Fibroblast of lung (primary cell): ENCODE measurements around the gene PRRX2. TPM values are rescaled to one million over a fixed set of nuclear protein-coding genes. Genes with fewer than 3 reads are reported as not detected.
A peak's percentile ranks its signal among the peaks of the same experiment; 100 is the strongest.

Source experiments
- DNase-seq, 2 donors: peaks; one replicate each; pipeline versions ENCODE4 v3.0.0 to v3.0.0-alpha.2; 2010; ENCODE audit warnings: low read depth in 2 of 2
- H2AFZ ChIP-seq: 2 replicates; pipeline ENCODE4 v1.5.1; 2012; ENCODE audit warnings: low read length, control low read depth, inconsistent platforms
- H3K27ac ChIP-seq: 2 replicates; pipeline ENCODE4 v1.5.1; 2011; ENCODE audit warnings: low read length, control low read depth; ENCODE audit not compliant: insufficient read depth
- H3K27me3 ChIP-seq: 2 replicates; pipeline ENCODE4 v1.5.1; 2011; ENCODE audit warnings: mild to moderate bottlenecking, low read length; ENCODE audit not compliant: control insufficient read depth, insufficient read depth
- H3K36me3 ChIP-seq: 2 replicates; pipeline ENCODE4 v1.5.1; 2011; ENCODE audit warnings: low read length; ENCODE audit not compliant: control insufficient read depth, insufficient read depth
- H3K4me1 ChIP-seq: 2 replicates; pipeline ENCODE4 v1.5.1; 2011; ENCODE audit warnings: low read length; ENCODE audit not compliant: control insufficient read depth, insufficient read depth; ENCODE audit errors: extremely low read depth
- H3K4me2 ChIP-seq: 2 replicates; pipeline ENCODE4 v1.5.1; 2011; ENCODE audit warnings: low read length, control low read depth; ENCODE audit not compliant: insufficient read depth; ENCODE audit errors: extremely low read depth
- H3K4me3 ChIP-seq, 4 experiments: fragments of 200-600 bp in 1 of 4; sonication (generic) in 1 of 4; replicated peaks in 1 of 4; 2 replicates each; pipeline ENCODE4 v1.5.1; 2011 to 2016; ENCODE audit warnings: low read length in 4 of 4, low read depth in 3 of 4, mild to moderate bottlenecking in 3 of 4, control low read depth in 2 of 4, inconsistent platforms in 1 of 4, mixed read lengths in 1 of 4; ENCODE audit not compliant: insufficient read depth in 1 of 4; ENCODE audit errors: control extremely low read depth in 1 of 4
- H3K79me2 ChIP-seq: 2 replicates; pipeline ENCODE4 v1.5.1; 2012; ENCODE audit warnings: mild to moderate bottlenecking, low read length, inconsistent platforms; ENCODE audit not compliant: control insufficient read depth, insufficient read depth
- H3K9ac ChIP-seq: 2 replicates; pipeline ENCODE4 v1.5.1; 2011; ENCODE audit warnings: mild to moderate bottlenecking, low read length, control low read depth; ENCODE audit not compliant: insufficient read depth
- H3K9me3 ChIP-seq: 2 replicates; pipeline ENCODE4 v1.5.1; 2012; ENCODE audit warnings: low read depth, low read length; ENCODE audit not compliant: control insufficient read depth, insufficient read depth
- H4K20me1 ChIP-seq: 2 replicates; pipeline ENCODE4 v1.5.1; 2011; ENCODE audit warnings: low read length; ENCODE audit not compliant: control insufficient read depth, insufficient read depth; ENCODE audit errors: extremely low read depth
- EZH2 ChIP-seq: IDR thresholded peaks from 2 replicates; pipeline ENCODE4 v1.5.1; 2012; ENCODE audit warnings: low read length, control low read depth, mild to moderate bottlenecking; ENCODE audit errors: missing control alignments
- polyA plus RNA-seq, 2 donors: library from polyadenylated mRNA; depleted of rRNA in 1 of 2; stranded (reverse) in 1 of 2; unstranded in 1 of 2; fragments of >200 nt; gene quantifications; 2 replicates each; pipeline ENCODE4 v1.2.1, GENCODE V29; 2011 to 2012; ENCODE audit warnings: missing spikeins in 1 of 2
- total RNA-seq: library from RNA; depleted of rRNA; stranded (reverse); fragments of >200 nt; gene quantifications from 2 replicates; pipeline ENCODE4 v1.2.1, GENCODE V29; 2014
- TF ChIP-seq, protein P1 (sequence below), 2 donors: IDR thresholded peaks in 1 of 2; conservative IDR thresholded peaks in 1 of 2; 1 replicate in 1 of 2; 2 replicates in 1 of 2; pipeline ENCODE4 v1.5.1; 2011 to 2012; ENCODE audit warnings: low read length in 2 of 2, control low read depth in 1 of 2, inconsistent platforms in 1 of 2, low read depth in 1 of 2, mild to moderate bottlenecking in 1 of 2

PRRX2 gene
- total and polyA plus RNA-seq, 2 donors (not counting 1 experiment from before 2014, with no cell fraction given), result 4.4 to 11.7 TPM

DNA sequence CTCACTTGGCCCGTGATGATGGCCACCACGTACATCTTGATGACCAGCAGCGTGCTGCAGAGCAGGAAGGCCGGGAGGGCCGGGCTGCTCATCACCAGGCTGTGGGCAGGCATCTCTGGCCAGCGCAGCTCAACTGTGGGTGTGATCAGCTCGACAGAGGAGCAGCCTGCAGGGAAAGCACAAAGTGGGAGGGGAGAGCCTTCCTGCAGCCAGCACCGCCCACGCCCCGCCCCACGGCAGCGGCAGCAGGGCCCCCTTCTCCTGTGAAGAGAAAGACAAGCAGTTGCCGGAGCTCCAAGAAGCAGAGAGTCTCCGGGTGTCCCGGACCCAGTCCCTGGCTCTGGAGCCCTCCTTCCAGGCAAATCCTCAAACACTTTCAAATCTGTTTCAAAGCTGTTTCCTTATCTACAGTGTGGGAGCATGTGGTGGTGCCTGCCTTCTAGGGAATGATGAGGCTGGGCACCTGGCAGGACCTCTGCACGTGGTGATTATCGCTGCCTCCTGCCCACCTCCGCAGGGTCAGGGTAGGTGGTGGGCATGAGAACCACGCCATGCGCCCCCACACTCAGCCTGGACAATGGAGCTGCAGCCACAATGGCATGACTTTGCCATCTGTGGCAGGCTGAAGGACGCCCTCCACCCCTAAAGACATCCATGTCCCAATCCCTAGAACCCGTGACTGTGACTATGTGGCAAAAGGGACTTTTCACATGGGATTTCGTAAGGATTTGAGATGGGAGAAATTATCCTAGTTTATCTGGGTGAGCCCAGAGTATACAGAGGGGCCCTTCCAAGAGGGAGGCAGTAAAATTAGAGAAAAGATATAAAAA, 87.7 kb downstream of the PRRX2 start, which contains the start of gene PTGES:
Gene PTGES, minus strand, starts transcription at position 143 of the 830 bp plus-strand sequence. Its CDS starts 30 bp downstream, at position 113.
- Histone ChIP-seq H3K4me2 (peak within 1 kb of the TSS; percentile 78), H4K20me1 (no peaks in the 10 kb centered on the region), H3K4me1 (peaks cover 16% of the 10 kb centered on the region), H3K27me3 (no peaks in the 10 kb centered on the region), H3K36me3 (no peaks in the 10 kb centered on the region), H3K9ac (peak within 1 kb of the TSS; percentile 38), H3K27ac (no peak within 1 kb of the TSS), H2AFZ (peak within 1 kb of the TSS; percentile 36), H3K9me3 (no peaks in the 10 kb centered on the region), H3K4me3 (peak within 1 kb of the TSS; percentile 15 to 71 (median 43)), H3K79me2 (no peaks in the 10 kb centered on the region)
- peak; percentile 83 for DNase-seq
- TF ChIP-seq EZH2, result no peak
- TF ChIP-seq, protein P1, sequence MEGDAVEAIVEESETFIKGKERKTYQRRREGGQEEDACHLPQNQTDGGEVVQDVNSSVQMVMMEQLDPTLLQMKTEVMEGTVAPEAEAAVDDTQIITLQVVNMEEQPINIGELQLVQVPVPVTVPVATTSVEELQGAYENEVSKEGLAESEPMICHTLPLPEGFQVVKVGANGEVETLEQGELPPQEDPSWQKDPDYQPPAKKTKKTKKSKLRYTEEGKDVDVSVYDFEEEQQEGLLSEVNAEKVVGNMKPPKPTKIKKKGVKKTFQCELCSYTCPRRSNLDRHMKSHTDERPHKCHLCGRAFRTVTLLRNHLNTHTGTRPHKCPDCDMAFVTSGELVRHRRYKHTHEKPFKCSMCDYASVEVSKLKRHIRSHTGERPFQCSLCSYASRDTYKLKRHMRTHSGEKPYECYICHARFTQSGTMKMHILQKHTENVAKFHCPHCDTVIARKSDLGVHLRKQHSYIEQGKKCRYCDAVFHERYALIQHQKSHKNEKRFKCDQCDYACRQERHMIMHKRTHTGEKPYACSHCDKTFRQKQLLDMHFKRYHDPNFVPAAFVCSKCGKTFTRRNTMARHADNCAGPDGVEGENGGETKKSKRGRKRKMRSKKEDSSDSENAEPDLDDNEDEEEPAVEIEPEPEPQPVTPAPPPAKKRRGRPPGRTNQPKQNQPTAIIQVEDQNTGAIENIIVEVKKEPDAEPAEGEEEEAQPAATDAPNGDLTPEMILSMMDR (conservative IDR thresholded peaks at IDR 0.05 in 1 of 2, IDR thresholded peaks at IDR 0.05 in 1 of 2; ENCODE audit: low read depth in 1 of 2, low read length in 2 of 2), result no peak

GRCh38 chr9:129755151-129755550, 89.7 kb downstream of the PRRX2 start:
- H3K9me3 ChIP-seq, result no peaks in the 10 kb centered on the region

DNA sequence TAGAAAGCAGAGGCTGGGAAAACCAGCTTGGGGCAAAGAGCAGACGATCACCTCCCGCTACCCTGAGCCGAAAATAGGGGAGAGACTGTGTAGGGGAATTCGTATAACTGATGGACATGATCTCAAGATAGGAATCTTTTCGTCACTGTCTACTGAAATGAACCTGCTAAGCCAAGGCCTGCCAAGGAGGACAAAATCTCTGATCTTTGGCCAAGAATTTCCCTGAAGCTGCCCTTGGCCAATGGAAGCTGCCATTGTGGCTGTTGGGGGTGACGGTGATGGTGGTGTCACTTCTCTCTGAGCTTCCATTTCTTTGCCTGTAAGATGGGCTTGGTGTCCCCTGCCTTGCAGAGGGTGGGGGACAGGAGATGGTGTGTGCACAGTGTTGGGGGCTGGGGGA, 90.7 kb downstream of the PRRX2 start:
- Histone ChIP-seq H3K27me3 (no peaks in the 10 kb centered on the region), H2AFZ (no peak overlapping the region), H3K9me3 (no peaks in the 10 kb centered on the region), H3K9ac (no peak overlapping the region), H3K36me3 (no peaks in the 10 kb centered on the region), H3K4me1 (peaks cover 10% of the 10 kb centered on the region), H4K20me1 (no peaks in the 10 kb centered on the region), H3K27ac (no peak overlapping the region), H3K4me2 (no peak overlapping the region), H3K79me2 (no peaks in the 10 kb centered on the region), H3K4me3 (no peak overlapping the region)
- no peak for TF ChIP-seq EZH2
- TF ChIP-seq, protein P1 (conservative IDR thresholded peaks at IDR 0.05 in 1 of 2, IDR thresholded peaks at IDR 0.05 in 1 of 2; ENCODE audit: low read depth in 1 of 2, low read length in 2 of 2), result no peak
- no peak for DNase-seq

More at GRCh38 chr9:129755151-129755550, 89.7 kb downstream of the PRRX2 start:
- no peak overlapping the region for H3K4me3 ChIP-seq
- no peak overlapping the region for H3K4me2 ChIP-seq
- H3K27ac ChIP-seq, result no peak overlapping the region
- H3K27me3 ChIP-seq, result no peaks in the 10 kb centered on the region
- H2AFZ ChIP-seq, result no peak overlapping the region
- H3K9ac ChIP-seq, result no peak overlapping the region
- DNase-seq, result no peak
- H3K79me2 ChIP-seq, result no peaks in the 10 kb centered on the region
- no peaks in the 10 kb centered on the region for H4K20me1 ChIP-seq
- no peaks in the 10 kb centered on the region for H3K36me3 ChIP-seq
- H3K4me1 ChIP-seq, result peaks cover 10% of the 10 kb centered on the region
- no peak for TF ChIP-seq EZH2
- TF ChIP-seq, protein P1 (conservative IDR thresholded peaks at IDR 0.05 in 1 of 2, IDR thresholded peaks at IDR 0.05 in 1 of 2; ENCODE audit: low read depth in 1 of 2, low read length in 2 of 2), result no peak
